Activated T-cell treated with anti-CD3 and anti-CD28 coated beads, Interleukin-2, amount 50 U/mL, for 1 hour (primary cell): ENCODE measurements around the gene SLC6A11.

ENCODE experiments used
- DNase-seq: peaks from one replicate; pipeline ENCODE4 v3.0.0-alpha.2; 2020

Gene SLC6A11

DNA sequence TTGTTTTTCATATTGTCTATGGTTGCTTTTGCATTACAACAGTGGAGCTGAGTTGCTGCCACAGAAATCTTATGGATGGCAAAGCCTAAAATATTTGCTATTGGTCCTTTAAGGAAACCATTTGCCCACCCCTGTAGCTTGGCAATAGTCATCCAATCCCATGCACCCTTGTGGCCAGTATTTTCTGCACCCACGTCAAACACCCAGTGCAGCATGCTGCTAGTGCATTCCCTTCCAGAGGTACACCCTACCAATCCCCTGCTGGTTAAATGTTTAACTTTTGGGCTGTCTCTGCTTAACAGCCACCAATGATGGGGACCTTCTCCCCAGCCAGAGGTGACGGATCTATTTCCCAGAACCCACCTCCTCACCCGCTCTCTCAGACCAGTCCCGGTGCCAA lies 23.8 kb upstream of the SLC6A11 start:
- DNase-seq = no peak

DNA sequence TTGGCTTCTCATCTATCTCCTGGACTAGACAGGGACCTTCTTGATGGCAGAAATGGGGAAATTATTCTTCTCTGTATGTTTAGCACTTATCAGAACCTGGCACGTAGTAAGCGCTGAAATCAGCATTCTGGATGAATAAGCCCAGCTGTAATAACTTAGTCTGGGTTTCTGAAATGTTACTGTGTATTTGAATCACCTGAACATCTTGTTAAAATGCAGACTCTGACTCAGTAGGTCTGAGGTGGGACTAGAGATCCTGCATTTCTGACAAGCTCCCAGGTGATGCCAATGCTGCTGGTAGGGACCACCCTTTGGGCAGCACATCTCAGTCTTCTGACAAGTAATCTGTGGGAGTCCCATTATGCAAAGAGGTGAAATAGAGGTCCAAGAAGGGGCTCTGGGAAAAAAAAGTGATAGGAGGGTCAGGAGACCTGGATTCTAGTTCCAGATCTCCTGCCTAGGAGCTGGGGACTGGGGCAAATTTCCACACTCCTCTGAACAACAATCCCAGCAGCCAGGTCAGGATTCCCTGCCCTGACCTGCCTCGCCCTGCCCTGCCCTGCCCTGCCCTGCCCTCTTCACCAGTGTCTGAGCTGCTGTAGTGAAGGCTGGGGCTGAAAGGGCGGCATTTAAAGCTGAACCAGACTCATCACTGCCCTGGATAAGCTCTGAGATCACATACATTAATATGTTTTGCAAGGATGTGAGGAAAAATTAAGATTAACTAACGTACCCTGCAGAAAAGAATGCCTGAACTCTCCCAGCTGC lies 17.2 kb upstream of the SLC6A11 start:
- no peak for DNase-seq

DNA sequence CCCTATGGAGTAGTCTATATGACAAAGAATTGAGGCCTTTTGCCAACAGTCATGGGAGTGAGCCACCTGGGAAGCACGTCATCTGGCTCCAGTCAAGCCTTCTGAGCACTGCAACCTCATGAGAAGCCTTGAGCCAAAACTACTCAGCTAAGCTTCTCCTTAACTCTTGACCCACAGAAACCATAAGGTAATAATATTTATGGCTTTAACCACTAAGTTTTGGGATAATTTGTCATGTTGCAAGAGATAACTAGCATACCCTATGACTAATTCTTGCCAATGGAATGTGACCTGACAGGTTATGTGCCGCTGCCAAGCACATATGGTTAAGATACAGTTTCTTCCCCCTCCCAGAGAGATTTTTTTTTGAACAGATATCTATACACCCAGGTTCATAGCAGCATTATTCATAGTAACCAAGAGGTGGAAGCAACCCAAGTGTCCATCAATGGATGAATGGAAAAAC lies 11.8 kb upstream of the SLC6A11 start:
- DNase-seq = no peak

DNA sequence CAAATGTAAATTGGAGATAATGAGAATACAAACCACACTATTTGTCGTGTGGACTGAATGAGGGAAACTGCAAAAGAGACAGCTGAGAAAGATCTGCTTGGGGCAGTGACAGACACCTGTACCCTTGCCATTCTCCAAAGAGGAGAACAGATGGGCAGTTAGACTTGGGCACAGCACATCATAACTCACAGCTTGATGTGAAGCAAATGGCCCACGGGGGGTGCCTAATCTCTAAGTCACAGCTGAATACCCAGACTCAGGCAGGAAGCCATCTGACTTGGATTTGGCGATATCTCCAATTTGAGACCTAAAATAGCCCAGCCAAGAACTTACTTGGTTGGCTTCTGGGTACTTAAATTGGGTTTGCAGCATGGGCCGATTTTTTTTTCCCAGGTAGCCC lies 10.0 kb upstream of the SLC6A11 start:
- no peak for DNase-seq

DNA sequence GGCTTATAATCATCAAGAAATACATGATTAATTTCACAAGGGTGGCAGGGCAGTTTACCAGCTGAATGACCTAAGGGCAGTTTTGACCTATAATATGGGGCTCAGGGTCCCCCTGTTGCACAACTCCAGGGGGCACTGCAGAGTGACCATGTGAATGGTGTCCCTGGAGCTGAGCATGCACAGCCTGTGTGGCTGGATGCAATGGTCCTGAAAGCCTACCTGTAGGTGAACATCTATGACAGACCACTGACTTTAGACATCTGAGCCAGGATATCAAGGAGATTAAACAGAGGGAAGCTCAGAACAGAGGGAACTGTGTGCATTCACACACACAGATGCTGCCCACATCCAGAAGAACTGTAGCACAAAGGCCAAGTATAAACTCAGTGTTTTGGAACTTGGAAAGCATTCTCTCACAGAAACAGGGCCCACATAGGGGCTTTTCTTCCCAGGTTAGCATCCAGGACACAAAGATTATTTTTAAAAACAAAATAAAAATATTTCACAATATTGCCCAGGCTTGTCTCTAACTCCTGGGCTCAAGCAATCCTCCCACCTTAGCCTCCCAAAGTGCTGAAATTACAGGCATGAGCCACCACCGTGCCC lies 7.8 kb upstream of the SLC6A11 start:
- DNase-seq = no peak

DNA sequence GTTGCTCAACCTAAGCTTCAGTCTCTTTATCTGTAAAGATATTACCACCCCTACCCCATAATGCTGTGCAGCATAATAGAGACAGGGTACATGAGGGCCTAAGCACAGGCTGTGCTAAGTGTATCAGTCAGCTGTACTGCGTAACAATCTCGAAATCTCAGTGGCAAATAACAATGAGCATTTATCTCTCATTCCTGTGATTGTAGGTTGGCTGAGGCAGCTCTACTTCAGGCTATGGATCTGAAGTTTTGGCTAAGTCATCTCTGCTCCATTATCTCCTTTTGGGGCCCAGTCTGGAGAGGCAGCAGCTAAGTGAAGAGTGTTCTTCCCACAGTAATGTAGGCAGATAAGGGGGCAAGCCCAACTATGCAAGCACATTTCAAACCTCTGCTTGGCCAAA lies 7.1 kb upstream of the SLC6A11 start:
- DNase-seq = no peak

DNA sequence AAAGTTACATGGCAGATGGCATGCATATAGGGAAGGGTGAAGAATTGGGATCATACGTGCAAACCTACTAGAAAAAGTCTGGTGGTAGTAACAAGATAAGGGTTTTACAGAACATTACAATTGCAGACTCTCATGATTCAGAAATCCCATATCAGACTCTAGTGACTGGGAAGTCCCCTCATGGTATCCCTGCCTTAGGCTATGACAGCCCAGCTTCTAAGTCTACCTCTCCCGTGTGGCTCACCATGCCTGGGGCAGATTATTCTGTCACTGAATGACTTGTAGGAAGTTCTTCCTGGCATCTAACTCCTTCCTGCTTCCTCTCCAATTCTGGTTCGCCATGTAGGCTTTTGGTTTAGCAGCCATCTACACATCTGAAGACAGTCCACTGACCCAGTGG lies 5.7 kb upstream of the SLC6A11 start:
- no peak for DNase-seq

DNA sequence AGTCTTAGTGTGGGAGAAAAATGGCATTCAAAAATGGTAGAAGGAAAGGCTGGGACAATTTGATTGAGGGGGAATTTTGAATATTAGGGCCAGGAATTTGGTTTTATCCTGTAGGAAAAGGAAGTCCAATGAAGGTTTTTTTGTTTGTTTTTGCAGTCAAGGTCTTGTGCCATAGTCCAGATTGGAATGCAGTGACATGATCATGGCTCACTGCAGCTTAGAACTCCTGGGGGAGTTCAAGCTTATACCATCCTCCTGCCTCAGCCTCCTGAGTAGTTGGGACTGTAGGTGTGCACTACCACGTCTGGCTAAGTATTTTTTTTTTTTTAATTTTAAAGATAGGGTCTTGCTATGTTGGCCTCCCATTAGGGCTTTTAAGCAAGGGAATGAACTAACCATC lies 2.6 kb upstream of the SLC6A11 start:
- no peak for DNase-seq

DNA sequence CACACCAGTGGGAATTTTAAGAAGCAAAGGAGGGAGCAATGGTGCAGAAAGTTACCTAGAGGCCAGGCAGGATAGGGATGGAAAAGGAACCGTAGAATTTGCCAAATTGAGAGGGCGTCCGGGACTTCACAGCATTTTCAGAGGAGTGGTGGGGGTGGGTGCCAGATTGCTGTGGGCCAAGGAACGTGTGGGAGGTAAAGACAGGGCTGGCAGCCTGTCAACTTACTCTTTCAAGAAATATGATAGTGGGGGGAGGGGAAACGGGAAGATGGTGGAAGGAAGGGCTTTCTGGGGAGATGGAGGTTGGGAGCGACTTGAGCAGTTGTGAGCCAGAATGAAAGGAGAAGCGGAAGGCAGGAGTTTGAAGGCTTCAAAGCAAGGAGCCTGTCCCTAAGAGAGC lies 1.4 kb upstream of the SLC6A11 start:
- DNase-seq = no peak

DNA sequence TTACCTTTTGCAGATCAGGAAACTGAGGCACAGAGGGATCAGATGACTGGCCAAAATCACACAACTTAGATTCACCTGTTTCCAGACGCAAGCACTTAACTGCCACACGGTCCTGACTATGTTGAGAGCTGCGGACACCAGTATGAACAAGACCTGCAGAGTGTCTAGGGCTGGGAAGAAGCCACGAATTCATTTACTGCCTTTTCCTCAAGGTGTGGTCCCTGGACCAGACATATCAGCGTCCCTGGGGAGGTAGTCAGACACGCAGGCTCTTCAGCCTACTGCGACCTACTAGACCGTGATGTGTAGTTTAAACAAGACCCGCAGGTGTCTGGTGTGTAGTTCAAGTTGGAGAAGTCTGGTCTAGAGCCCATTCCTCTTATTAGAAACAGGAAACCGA lies 541 bp upstream of the SLC6A11 start:
- no peak for DNase-seq

DNA sequence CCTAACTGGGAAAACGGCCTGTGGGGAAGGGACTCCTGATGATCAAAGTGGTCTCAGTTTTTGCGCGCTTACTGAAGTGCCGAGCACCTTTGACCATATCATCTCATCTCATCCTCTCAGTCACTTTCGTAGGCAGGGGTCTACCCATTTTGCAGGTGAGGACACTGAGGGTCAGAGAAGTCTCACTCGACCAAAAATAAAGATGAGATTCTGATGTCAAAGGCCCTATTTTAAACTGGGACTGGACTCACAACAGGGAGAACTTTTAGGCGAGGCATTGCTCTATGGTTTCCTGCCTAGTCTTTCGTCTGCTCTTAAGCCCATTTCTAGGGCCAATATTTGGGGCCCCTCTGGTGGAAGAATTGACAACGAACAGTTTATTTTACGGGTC lies 830 bp downstream of the SLC6A11 start:
- no peak for DNase-seq

DNA sequence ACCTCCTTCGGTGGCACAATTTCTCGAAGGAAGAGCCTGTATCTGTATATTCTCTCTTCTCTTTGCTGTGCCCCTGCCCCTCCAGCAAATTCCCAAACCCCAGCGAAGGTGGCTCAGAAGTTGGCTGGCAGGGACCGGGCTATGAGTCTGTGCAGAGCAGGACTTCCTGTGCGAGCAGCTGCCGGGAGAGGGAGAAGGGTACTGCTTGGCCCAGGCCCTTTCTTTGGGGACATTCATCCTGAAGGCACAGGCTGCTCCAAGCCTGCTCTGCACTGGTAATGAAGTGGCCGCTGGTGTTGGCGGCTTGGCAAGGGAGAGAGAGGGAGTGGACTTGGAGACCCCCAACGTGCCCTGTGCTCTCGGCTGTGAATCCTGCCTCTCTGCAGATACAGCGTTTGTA lies 1.5 kb downstream of the SLC6A11 start:
- DNase-seq = no peak

DNA sequence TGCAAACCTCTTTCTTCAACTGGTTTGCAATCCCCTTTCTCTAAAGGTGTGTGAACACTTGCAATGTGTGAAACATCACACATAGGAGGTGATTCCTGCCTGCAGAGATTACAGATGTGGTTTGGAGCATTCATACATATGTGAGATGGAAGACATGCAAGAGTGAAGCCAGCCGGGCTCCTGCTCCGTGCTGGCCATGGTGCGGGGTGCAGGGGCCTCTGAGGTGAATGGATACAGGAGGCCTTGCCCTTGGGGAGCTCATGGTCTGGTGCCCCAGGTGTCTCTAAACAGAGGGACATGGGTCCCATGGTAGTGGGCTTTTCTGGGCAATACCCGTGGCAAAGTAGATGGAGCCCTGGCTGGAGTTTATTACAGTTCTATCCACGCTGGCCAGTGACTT lies 6.0 kb downstream of the SLC6A11 start:
- DNase-seq = no peak

DNA sequence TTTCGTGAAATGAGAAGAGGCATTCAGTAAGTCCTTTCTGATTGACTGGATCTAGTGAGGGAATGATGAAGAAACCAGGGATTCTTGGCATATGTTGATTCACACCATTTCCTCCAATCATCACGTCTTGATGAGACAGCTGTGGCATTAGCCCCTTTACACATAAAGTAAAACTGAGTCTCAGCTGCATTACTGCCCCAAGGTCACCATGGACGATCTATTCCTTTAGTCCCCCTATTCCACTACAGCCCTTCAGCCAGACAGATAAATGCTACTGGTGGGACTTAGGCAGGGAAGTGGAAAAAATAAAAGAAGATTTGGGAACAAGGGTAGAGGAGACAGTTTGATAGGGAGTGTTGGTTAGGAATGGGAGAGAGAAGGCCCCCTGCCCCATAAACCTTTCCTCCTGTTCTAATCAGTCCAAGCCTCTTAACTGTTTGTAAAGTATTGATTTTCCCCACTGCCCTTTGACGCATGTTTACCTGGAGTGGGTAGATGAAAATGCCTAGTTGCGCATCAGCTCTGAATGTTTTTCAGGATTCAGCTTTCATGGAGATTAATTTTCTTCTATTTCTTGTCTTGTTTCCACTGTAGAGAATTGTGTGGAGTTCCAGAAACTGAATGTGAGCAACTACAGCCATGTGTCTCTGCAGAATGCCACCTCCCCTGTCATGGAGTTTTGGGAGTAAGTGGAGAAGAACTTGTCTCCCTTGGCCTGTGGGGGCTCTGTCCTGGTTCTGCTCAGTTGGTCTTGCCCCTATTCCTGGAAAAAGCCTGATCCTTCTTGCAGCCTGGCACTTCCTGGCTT lies 6.9 kb downstream of the SLC6A11 start:
- no peak for DNase-seq

DNA sequence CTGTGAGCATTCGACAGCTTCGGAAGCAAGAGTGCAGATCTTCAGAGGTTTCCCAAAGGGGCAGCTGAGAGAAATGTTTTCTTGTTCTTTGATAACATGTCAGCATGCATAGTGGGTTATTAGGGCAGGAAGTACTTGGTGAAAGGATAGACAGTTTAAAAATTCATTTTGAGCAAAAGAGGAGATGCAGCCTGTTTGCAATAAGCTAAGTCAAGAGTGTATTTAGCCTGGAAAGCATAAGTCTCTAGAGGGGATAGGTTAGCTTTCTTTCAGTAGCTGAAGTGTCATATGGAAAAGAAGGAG lies 7.4 kb downstream of the SLC6A11 start:
- no peak for DNase-seq

DNA sequence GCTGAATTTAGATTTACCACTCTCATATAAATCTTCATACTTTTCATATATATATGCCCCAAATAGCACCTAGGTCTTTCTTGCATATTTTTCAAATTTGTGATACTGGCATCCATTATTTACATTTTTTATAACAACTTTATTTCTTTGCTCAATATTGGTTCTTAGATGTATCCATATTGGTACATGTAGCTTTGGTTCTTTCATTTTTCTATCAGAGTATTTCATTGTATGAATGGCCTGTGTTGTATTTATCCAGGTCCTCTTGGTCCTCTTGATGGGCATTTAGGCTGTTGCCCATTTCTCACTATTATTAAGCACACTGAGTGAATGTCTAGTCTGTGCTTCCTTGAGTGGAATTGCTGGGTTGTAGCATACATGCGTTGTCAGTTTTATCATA lies 8.4 kb downstream of the SLC6A11 start:
- no peak for DNase-seq

DNA sequence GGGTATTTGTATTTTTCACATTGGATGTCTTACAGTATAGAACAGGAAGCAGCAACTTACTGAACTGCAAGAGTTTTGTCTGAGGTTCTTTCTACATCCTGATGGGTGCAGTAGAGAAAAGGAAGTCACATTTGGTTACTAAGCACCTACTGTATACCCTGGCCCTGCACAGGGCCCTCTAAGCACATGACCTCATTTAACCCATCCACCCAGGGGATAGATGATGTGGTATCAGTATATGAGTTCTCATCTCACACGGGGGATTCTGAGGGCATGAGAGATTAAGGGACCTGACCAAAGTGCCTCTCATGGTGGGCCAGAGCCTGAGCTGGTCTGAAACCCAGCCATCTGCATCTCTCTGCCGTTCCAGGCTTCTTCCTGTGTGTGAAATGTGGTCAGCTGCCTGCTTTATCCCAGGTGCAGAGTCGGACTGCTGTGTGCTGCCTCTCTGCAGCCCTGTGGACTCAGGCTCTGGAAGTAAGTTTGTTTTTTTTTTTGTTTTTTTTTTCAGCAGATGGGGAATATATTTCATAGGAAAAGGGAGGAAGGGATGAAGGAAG lies 17.9 kb downstream of the SLC6A11 start:
- no peak for DNase-seq

DNA sequence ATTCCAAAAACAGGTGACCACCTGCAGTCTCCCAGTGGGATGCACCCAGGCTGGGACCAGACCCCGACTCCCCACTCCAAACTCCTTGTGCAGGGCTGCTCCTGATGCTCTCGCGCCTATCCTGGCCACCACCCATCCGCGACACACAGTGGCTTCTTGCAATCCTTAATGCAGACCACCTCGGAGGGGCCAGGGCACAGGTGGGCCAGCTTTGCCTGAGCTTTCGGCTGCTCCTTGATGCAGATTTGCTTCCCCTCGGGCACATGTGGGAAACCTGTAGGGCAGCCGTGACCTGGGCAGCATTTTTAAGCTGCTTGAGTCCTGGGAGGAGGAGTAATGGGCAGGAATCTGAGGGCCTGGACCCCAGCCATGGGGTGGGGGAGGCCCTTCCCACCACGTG lies 18.9 kb downstream of the SLC6A11 start:
- no peak for DNase-seq

DNA sequence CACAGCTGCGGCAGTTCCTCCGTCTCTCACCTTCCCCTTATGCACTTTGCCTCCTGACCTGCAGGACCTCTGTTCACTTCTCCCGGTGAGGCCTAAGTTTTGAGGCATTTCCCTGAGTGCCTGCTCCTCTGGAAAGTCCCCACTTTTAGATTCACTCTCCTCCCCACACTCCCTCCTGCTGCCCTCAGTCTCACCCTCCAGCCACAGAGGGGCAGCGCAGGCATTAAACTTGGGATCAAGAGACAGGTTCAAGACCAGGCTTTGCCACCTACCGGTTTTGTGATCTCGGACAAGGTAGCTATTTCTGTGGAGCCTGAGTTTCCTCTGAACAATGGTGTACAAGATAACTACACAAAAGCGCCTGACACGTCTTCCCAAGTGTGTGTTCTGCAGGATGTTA lies 19.4 kb downstream of the SLC6A11 start:
- DNase-seq = no peak

DNA sequence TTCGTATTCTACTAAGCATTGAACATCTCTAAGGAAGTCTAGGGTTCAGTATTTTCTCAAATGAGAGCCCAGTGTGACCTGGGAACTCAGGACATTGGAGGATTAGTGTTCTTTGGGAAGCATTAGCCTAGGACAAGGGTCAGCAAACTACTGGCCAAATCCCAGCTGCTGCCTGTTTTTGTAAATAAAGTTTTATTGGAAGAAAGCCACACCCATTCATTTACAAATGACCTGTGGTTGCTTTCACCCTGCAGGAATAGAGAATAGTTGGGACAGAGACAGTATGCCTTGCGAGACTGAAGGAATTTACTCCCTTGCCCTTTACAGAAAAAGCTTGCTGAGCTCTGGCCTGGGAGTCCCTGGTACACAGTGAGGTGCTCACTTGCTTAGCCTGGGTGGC lies 20.6 kb downstream of the SLC6A11 start:
- DNase-seq = no peak

DNA sequence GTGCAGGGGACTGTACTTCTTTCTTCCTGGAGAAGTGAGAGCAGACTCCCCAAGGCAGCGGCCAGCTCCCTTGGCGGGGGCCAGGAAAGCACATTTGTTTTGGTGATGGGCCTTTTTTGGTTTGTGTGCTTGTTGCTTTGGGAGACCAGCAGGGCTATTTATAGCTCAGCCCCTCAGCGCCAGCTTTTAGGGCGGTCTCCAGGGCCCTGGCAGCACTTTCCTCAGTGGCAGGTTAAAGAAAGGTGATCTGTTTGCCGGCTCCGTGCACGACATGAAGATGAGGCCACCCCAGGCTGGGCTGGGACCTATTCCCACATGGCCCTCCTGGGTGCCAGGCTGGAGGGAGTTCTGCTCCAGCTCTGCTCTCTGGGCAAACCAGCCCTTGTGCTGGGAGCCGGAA lies 21.8 kb downstream of the SLC6A11 start:
- no peak for DNase-seq

DNA sequence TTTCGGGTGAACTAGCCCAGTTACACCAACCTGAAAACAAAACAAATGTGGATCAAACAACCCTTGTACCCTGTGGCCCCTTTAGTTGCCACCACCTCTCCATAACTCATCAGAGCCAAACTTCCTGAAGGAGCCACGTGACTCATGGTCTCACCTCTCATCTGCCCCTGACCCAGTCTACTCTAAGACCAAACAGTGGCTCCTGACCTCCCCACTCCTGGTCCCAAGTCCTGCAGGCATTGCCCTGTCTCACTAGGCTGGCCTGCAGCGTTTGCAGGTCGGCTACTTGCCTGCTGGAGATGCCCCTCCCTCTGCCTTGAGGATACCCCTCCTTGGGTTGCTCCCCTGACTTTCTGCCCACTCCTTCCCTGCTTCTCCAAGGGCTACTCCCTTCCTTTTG lies 23.1 kb downstream of the SLC6A11 start:
- no peak for DNase-seq

DNA sequence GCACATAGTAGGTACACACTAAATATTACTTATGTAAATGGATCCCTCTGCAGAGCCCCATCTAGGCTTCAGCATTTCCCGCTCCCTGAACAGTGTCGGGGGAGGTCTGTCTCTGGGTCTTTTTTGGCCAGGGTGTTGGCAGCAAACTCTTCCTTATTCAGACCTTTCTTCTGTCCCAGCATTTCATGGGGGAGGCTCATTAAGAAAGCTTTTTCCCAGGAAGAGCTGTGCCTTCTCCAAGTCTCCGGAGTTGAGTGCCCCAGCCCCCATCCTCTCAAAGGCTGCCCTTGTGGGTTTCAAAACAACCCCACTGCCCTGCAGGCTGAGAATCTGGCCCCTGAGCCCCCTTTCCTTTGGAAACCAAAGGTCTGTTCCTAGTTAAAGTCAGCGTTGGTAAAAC lies 25.1 kb downstream of the SLC6A11 start:
- DNase-seq = no peak

DNA sequence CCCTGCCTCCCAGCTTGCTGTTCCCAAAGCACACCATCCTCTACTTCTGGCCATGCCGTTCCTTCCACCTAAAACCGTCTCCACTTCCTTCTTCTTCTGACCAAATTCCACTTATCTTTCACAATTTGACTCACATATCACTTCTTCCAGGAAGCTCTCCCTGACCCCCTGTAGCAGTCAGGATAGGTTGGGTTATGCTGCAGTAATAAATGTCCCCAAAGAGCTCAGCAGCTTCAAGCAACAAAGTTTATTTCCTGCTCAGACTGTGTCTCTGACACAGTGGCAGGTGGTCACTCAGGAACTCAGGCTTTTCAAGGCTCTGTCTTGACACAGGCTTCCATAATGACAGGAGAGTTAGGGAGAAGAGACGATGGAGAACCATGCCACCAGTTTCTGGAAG lies 27.4 kb downstream of the SLC6A11 start:
- DNase-seq = no peak
